HG02973 (cell line): ENCODE results near the gene MORN3.

ENCODE experiments used
- ATAC-seq: cut with Tn5 transposase; IDR thresholded peaks from one replicate; pipeline ENCODE4 v1.9.1; 2021; ENCODE audit warnings: moderate library complexity; ENCODE audit not compliant: unreplicated experiment

MORN3 gene

GRCh38 chr12:121610239-121611149, 59.0 kb downstream of the MORN3 start:
- ATAC-seq = no peak

DNA sequence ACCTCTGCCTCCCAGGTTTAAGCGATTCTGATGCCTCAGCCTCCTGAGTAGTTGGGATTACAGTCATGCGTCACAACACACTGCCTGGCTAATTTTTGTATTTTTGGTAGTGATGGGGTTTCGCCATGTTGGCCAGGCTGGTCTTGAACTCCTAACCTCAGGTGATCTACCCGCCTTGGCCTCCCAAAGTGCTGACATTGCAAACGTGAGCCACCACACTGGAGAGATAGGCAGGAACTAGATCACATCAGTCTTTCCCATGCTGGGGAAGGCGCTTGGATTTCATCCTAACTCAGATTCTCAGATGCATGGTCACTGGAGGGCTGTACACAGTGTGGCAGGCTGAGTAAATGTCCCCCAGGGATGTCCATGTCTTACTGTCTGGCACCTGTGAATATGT, 61.2 kb downstream of the MORN3 start:
- ATAC-seq = no peak

DNA sequence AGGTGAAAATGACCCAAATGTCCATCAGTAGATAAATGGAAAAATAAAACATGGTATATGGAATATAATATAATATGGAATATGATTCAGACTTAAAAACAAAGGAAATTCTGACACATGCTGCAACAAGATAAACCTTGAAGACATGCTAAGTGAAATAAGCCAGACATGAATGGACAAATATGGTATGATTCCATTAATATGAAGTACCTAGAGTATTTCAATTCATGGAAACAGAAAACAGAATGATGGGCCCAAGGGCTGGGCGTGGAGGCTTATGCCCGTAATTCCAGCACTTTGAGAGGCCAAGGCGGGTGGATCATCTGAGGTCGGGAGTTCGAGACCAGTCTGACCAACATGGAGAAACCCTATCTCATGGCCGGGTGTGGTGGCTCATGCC, 65.9 kb downstream of the MORN3 start:
- ATAC-seq = no peak

GRCh38 chr12:121602766-121603165, 66.7 kb downstream of the MORN3 start:
- no peak for ATAC-seq

GRCh38 chr12:121600702-121601336, 68.6 kb downstream of the MORN3 start:
- ATAC-seq = no peak
